Panc1 (cell line): ENCODE data around the gene ROBO1. TPM values are rescaled to one million over a fixed set of nuclear protein-coding genes. Genes with fewer than 3 reads are reported as not detected.

Experiments used
- ATAC-seq: fragments of 200-7000 bp; cut with Tn5 transposase; 2 replicates; pipeline ENCODE4 v1.9.1; 2020; ENCODE audit warnings: mild to moderate bottlenecking, moderate library complexity
- BruUV-seq: library from RNA; stranded (reverse); fragments of 400-500 nt; replicated peaks from 2 replicates; lab custom pipeline; 2021; lab: Mats Ljungman, UMichigan
- CTCF ChIA-PET: fragments of 300-600 bp; sonication (Branson Sonifier 250); formaldehyde crosslinking; loops from one replicate; lab custom pipeline; 2022; ENCODE audit warnings: antibody characterized with exemption; lab: Charles Lee
- POLR2A ChIA-PET: fragments of 300-600 bp; sonication (Branson Sonifier 250); formaldehyde crosslinking; loops from one replicate; lab custom pipeline; 2022; ENCODE audit warnings: antibody characterized with exemption; lab: Charles Lee
- DNase-seq: peaks from one replicate; pipeline ENCODE4 v3.0.0-alpha.2; 2010; ENCODE audit warnings: low read depth, low spot score
- H3K27ac ChIP-seq: 2 replicates; pipeline ENCODE4 v1.5.1; 2011; ENCODE audit warnings: mild to moderate bottlenecking, low read length, inconsistent platforms
- H3K27me3 ChIP-seq: fragments of 200-500 bp; sonication (Bioruptor generic); 2 replicates; pipeline ENCODE4 v1.6.0; 2014; ENCODE audit warnings: low read length, inconsistent platforms; ENCODE audit not compliant: control insufficient read depth, insufficient read depth
- H3K36me3 ChIP-seq: fragments of 200-500 bp; sonication (Bioruptor generic); 2 replicates; pipeline ENCODE4 v1.5.1; 2014; ENCODE audit warnings: inconsistent platforms, mild to moderate bottlenecking, low read length, moderate library complexity; ENCODE audit not compliant: control insufficient read depth, insufficient read depth
- H3K4me1 ChIP-seq: 2 replicates; pipeline ENCODE4 v1.5.1; 2011; ENCODE audit warnings: inconsistent platforms, mild to moderate bottlenecking, low read length, moderate library complexity; ENCODE audit not compliant: control insufficient read depth, insufficient read depth
- H3K4me3 ChIP-seq, 2 experiments: 2 replicates each; pipeline ENCODE4 v1.5.1; 2011 to 2012; ENCODE audit warnings: low read depth in 2 of 2, low read length in 2 of 2, mild to moderate bottlenecking in 2 of 2, inconsistent platforms in 1 of 2, moderate library complexity in 1 of 2
- H3K9me3 ChIP-seq: fragments of 200-500 bp; sonication (Bioruptor generic); 2 replicates; pipeline ENCODE4 v1.5.1; 2014; ENCODE audit warnings: low read depth, mild to moderate bottlenecking, inconsistent platforms, low read length, moderate library complexity; ENCODE audit not compliant: control insufficient read depth, insufficient read depth
- POLR2AphosphoS5 ChIP-seq: IDR thresholded peaks from 2 replicates; pipeline ENCODE4 v1.6.1; 2012; ENCODE audit warnings: mild to moderate bottlenecking, low read depth, low read length, moderate library complexity
- REST ChIP-seq, 2 experiments: IDR thresholded peaks; 2 replicates each; pipeline ENCODE4 v1.6.1; 2011 to 2012; ENCODE audit warnings: low read depth in 2 of 2, control low read depth in 1 of 2, low read length in 1 of 2, mild to moderate bottlenecking in 1 of 2, moderate library complexity in 1 of 2; ENCODE audit not compliant: insufficient read depth in 1 of 2
- SIN3A ChIP-seq: IDR thresholded peaks from 2 replicates; pipeline ENCODE4 v1.6.1; 2012; ENCODE audit warnings: low read depth, mild to moderate bottlenecking, low read length, moderate library complexity, borderline replicate concordance; ENCODE audit not compliant: insufficient read depth
- TCF7L2 ChIP-seq: IDR thresholded peaks from 2 replicates; pipeline ENCODE4 v1.6.1; 2011; ENCODE audit warnings: mild to moderate bottlenecking, low read depth, low read length, inconsistent platforms
- in situ Hi-C: cut with HindIII; loops from 2 replicates; pipeline ENCODE4 v1.10.0; 2016; ENCODE audit warnings: low sequenced_read_pairs, low pct_unique_long_range_greater_than_20kb
- intact Hi-C: fragments of 100-400 bp; cut with micrococcal nuclease; formaldehyde crosslinking; loops from one replicate; pipeline ENCODE4 v1.10.0; 2022; ENCODE audit not compliant: unreplicated experiment
- microRNA-seq: library from miRNA; unstranded; fragments of <30 nt; microRNA quantifications from one replicate; pipeline ENCODE4 v1.1.0, GENCODE V29; 2020; ENCODE audit not compliant: unreplicated experiment
- total RNA-seq: library from RNA; stranded (reverse); gene quantifications from one replicate; pipeline ENCODE4 v1.2.1, GENCODE V29; 2021; ENCODE audit not compliant: unreplicated experiment
- TF ChIP-seq, protein P1 (sequence below): fragments of 450-650 bp; IDR thresholded peaks from 2 replicates; pipeline ENCODE4 v1.5.1; 2017; ENCODE audit warnings: mild to moderate bottlenecking

Gene ROBO1
- total RNA-seq, 1 experiment from 2014 or later: 61.6 TPM

GRCh38 chr3:78565712-78566111 is 1202.1 kb downstream of the ROBO1 start:
- Histone ChIP-seq H3K4me3 (no peak overlapping the region), H3K36me3 (no peaks in the 10 kb centered on the region), H3K27ac (no peak overlapping the region), H3K9me3 (no peaks in the 10 kb centered on the region), H3K27me3 (no peaks in the 10 kb centered on the region), H3K4me1 (no peaks in the 10 kb centered on the region)
- no peak for DNase-seq
- no TSS peak for BruUV-seq
- ATAC-seq: no peak
- intact Hi-C loops (no loop called here), in situ Hi-C loops (no loop called here)
- CTCF ChIA-PET: no interaction called here
- TF ChIP-seq REST (IDR thresholded peaks at IDR 0.05; ENCODE audit: insufficient read depth in 1 of 2, low read depth in 2 of 2, low read length in 1 of 2) (no peak), SIN3A (no peak), TCF7L2 (no peak), POLR2AphosphoS5 (no peak)
- TF ChIP-seq, protein P1, sequence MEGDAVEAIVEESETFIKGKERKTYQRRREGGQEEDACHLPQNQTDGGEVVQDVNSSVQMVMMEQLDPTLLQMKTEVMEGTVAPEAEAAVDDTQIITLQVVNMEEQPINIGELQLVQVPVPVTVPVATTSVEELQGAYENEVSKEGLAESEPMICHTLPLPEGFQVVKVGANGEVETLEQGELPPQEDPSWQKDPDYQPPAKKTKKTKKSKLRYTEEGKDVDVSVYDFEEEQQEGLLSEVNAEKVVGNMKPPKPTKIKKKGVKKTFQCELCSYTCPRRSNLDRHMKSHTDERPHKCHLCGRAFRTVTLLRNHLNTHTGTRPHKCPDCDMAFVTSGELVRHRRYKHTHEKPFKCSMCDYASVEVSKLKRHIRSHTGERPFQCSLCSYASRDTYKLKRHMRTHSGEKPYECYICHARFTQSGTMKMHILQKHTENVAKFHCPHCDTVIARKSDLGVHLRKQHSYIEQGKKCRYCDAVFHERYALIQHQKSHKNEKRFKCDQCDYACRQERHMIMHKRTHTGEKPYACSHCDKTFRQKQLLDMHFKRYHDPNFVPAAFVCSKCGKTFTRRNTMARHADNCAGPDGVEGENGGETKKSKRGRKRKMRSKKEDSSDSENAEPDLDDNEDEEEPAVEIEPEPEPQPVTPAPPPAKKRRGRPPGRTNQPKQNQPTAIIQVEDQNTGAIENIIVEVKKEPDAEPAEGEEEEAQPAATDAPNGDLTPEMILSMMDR: no peak
- POLR2A ChIA-PET: no interaction called here

- in situ Hi-C loops: no loop called here
- H3K9me3 ChIP-seq: no peaks in the 10 kb centered on the region
- no peaks in the 10 kb centered on the region for H3K4me1 ChIP-seq
- ATAC-seq: no peak
- DNase-seq: no peak
- H3K36me3 ChIP-seq: no peaks in the 10 kb centered on the region
- no peak overlapping the region for H3K4me3 ChIP-seq
- intact Hi-C loops: no loop called here
- H3K27ac ChIP-seq: no peak overlapping the region
- H3K27me3 ChIP-seq: no peaks in the 10 kb centered on the region
- BruUV-seq: no TSS peak
- ChIA-PET CTCF (no interaction called here), POLR2A (no interaction called here)
- TF ChIP-seq POLR2AphosphoS5 (no peak), SIN3A (no peak), TCF7L2 (no peak), REST (IDR thresholded peaks at IDR 0.05; ENCODE audit: insufficient read depth in 1 of 2, low read depth in 2 of 2, low read length in 1 of 2) (no peak)
- TF ChIP-seq, protein P1: no peak
Observed at GRCh38 chr3:78562328-78562727, 1205.5 kb downstream of the ROBO1 start.

Small RNAs within 50 kb of the gene (microRNA-seq; reads per million reads assigned to microRNA genes)
- not detected for gene MIR3923
